GM23338 (cell line): ENCODE results near the gene WBP11. TPM values are rescaled to one million over a fixed set of nuclear protein-coding genes. Genes with fewer than 3 reads are reported as not detected.
A peak's percentile ranks its signal among the peaks of the same experiment; 100 is the strongest.

Experiments used
- ATAC-seq: fragments of 200-7000 bp; cut with Tn5 transposase; 3 replicates; pipeline ENCODE4 v1.9.1; 2020
- DNase-seq: peaks from one replicate; pipeline ENCODE4 v3.0.0-alpha.2; 2015; ENCODE audit warnings: low spot score
- H2AFZ ChIP-seq: fragments of 200-600 bp; sonication (generic); 2 replicates; pipeline ENCODE4 v1.8.0; 2016; ENCODE audit warnings: antibody characterized with exemption, mild to moderate bottlenecking, moderate library complexity
- H3F3A ChIP-seq: fragments of 200-600 bp; sonication (generic); replicated peaks from 2 replicates; pipeline ENCODE4 v1.8.0; 2017; ENCODE audit warnings: antibody characterized with exemption, mixed run types, low read depth
- H3K27ac ChIP-seq: fragments of 200-600 bp; sonication (generic); 2 replicates; pipeline ENCODE4 v1.6.1; 2016; ENCODE audit warnings: low read depth
- H3K27me3 ChIP-seq: fragments of 200-600 bp; sonication (generic); 2 replicates; pipeline ENCODE4 v1.8.0; 2016; ENCODE audit warnings: mild to moderate bottlenecking, mixed run types, moderate library complexity; ENCODE audit not compliant: insufficient read depth
- H3K36me3 ChIP-seq: fragments of 200-600 bp; sonication (generic); 2 replicates; pipeline ENCODE4 v1.8.0; 2016; ENCODE audit warnings: mild to moderate bottlenecking; ENCODE audit not compliant: insufficient read depth
- H3K4me1 ChIP-seq: fragments of 200-600 bp; sonication (generic); 2 replicates; pipeline ENCODE4 v1.8.0; 2016; ENCODE audit warnings: mild to moderate bottlenecking, moderate library complexity; ENCODE audit not compliant: insufficient read depth
- H3K4me2 ChIP-seq: fragments of 200-600 bp; sonication (generic); 2 replicates; pipeline ENCODE4 v1.7.1; 2017; ENCODE audit warnings: mixed run types
- H3K4me3 ChIP-seq: fragments of 200-600 bp; sonication (generic); 2 replicates; pipeline ENCODE4 v1.6.1; 2016; ENCODE audit warnings: mixed run types
- H3K79me2 ChIP-seq: fragments of 200-600 bp; sonication (generic); replicated peaks from 2 replicates; pipeline ENCODE4 v1.8.0; 2017; ENCODE audit warnings: mild to moderate bottlenecking; ENCODE audit not compliant: insufficient read depth
- H3K9me2 ChIP-seq: fragments of 200-600 bp; sonication (generic); 2 replicates; pipeline ENCODE4 v1.8.0; 2017; ENCODE audit not compliant: insufficient read depth
- H4K20me1 ChIP-seq: fragments of 200-600 bp; sonication (generic); replicated peaks from 2 replicates; pipeline ENCODE4 v1.8.0; 2017; ENCODE audit warnings: mild to moderate bottlenecking; ENCODE audit not compliant: insufficient read depth
- H3K27ac Mint-ChIP-seq: 2 replicates; pipeline ENCODE4 v1.8.0; 2020; ENCODE audit warnings: inconsistent platforms, mild to moderate bottlenecking, moderate library complexity, mixed read lengths
- H3K27me3 Mint-ChIP-seq: 3 replicates; pipeline ENCODE4 v1.8.0; 2022; ENCODE audit warnings: low read depth, mild to moderate bottlenecking, moderate library complexity, mixed read lengths, inconsistent platforms; ENCODE audit not compliant: insufficient read depth, poor library complexity
- H3K36me3 Mint-ChIP-seq: 3 replicates; pipeline ENCODE4 v1.8.0; 2021; ENCODE audit warnings: low read depth, mild to moderate bottlenecking, inconsistent platforms, moderate library complexity, mixed read lengths
- H3K4me1 Mint-ChIP-seq: 3 replicates; pipeline ENCODE4 v1.8.0; 2020; ENCODE audit warnings: mild to moderate bottlenecking, inconsistent platforms, mixed read lengths
- H3K4me3 Mint-ChIP-seq: 3 replicates; pipeline ENCODE4 v1.8.0; 2021; ENCODE audit warnings: moderate library complexity, mild to moderate bottlenecking, inconsistent platforms, mixed read lengths
- H3K9me3 Mint-ChIP-seq: 3 replicates; pipeline ENCODE4 v1.8.0; 2020; ENCODE audit warnings: moderate library complexity, mild to moderate bottlenecking, inconsistent platforms, mixed read lengths
- CREB1 ChIP-seq: fragments of 250-450 bp; sonication (Bioruptor Pico); IDR thresholded peaks from 2 replicates; pipeline ENCODE4 v1.5.0; 2020; ENCODE audit warnings: low read depth, mild to moderate bottlenecking, moderate library complexity
- EZH2phosphoT487 ChIP-seq: fragments of 200-600 bp; sonication (generic); IDR thresholded peaks from one replicate; pipeline ENCODE4 v1.8.1; 2018; ENCODE audit warnings: antibody characterized with exemption; ENCODE audit not compliant: unreplicated experiment
- JUNB ChIP-seq: IDR thresholded peaks from one replicate; pipeline ENCODE4 v1.6.1; 2016; ENCODE audit warnings: antibody characterized with exemption; ENCODE audit not compliant: unreplicated experiment
- NANOG ChIP-seq: IDR thresholded peaks from 2 replicates; pipeline ENCODE4 v1.6.1; 2016; ENCODE audit warnings: antibody characterized with exemption, borderline replicate concordance
- STAT1 ChIP-seq: IDR thresholded peaks from one replicate; pipeline ENCODE4 v1.6.1; 2016; ENCODE audit warnings: antibody characterized with exemption; ENCODE audit not compliant: unreplicated experiment
- ZNF331 ChIP-seq: fragments of 250-450 bp; sonication (Bioruptor Pico); IDR thresholded peaks from 2 replicates; pipeline ENCODE4 v1.5.0; 2020; ENCODE audit warnings: low read depth, mild to moderate bottlenecking, moderate library complexity
- polyA plus RNA-seq: library from polyadenylated mRNA; unstranded; fragments of >200 nt; fragmentation: Nextera tagmentation; extraction: Ambion mirVana; gene quantifications from 2 replicates; pipeline ENCODE4 v1.2.1, GENCODE V29; 2016
- total RNA-seq: library from RNA; depleted of rRNA; stranded (reverse); fragments of >200 nt; shearing (Covaris generic); gene quantifications from 2 replicates; pipeline ENCODE4 v1.2.3, GENCODE V29; 2014
- TF ChIP-seq, protein P1 (sequence below), 2 experiments: fragments of 200-600 bp in 1 of 2; sonication (generic) in 1 of 2; conservative IDR thresholded peaks; 2 replicates each; pipeline versions ENCODE4 v1.5.1 to v1.6.1; 2016 to 2017; ENCODE audit warnings: antibody characterized with exemption in 2 of 2, low read depth in 2 of 2, mild to moderate bottlenecking in 2 of 2, moderate library complexity in 1 of 2
- TF ChIP-seq, protein P2 (sequence below): IDR thresholded peaks from 2 replicates; pipeline ENCODE4 v1.6.1; 2016; ENCODE audit warnings: antibody characterized with exemption

WBP11 gene
- total and polyA plus RNA-seq, 2 experiments from 2014 or later, result 57.1 to 148 TPM

DNA sequence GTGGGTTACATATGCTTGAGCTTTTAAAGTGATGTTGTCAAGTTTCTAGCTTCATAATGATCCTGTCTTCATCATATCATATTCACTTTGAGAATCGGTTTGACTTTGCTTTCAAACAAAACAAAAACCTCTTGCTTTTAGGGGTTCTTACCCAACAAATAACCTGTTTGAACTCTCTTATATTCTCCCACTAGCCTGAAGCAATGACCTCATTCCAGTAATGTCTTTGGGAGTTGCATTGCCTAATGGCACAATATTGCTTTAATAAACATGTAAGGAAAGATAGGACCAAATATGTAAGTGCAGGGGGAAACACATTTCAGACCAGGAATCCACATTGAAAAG lies 27.7 kb downstream of the WBP11 start (continued):
- TF ChIP-seq, protein P1, sequence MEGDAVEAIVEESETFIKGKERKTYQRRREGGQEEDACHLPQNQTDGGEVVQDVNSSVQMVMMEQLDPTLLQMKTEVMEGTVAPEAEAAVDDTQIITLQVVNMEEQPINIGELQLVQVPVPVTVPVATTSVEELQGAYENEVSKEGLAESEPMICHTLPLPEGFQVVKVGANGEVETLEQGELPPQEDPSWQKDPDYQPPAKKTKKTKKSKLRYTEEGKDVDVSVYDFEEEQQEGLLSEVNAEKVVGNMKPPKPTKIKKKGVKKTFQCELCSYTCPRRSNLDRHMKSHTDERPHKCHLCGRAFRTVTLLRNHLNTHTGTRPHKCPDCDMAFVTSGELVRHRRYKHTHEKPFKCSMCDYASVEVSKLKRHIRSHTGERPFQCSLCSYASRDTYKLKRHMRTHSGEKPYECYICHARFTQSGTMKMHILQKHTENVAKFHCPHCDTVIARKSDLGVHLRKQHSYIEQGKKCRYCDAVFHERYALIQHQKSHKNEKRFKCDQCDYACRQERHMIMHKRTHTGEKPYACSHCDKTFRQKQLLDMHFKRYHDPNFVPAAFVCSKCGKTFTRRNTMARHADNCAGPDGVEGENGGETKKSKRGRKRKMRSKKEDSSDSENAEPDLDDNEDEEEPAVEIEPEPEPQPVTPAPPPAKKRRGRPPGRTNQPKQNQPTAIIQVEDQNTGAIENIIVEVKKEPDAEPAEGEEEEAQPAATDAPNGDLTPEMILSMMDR (conservative IDR thresholded peaks at IDR 0.05; ENCODE audit: low read depth in 2 of 2), result no peak
- TF ChIP-seq EZH2phosphoT487 (no peak), CREB1 (CRISPR knock-in tag) (no peak), NANOG (no peak), ZNF331 (CRISPR knock-in tag) (no peak), JUNB (no peak), STAT1 (no peak)
- TF ChIP-seq, protein P2, sequence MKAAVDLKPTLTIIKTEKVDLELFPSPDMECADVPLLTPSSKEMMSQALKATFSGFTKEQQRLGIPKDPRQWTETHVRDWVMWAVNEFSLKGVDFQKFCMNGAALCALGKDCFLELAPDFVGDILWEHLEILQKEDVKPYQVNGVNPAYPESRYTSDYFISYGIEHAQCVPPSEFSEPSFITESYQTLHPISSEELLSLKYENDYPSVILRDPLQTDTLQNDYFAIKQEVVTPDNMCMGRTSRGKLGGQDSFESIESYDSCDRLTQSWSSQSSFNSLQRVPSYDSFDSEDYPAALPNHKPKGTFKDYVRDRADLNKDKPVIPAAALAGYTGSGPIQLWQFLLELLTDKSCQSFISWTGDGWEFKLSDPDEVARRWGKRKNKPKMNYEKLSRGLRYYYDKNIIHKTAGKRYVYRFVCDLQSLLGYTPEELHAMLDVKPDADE, result no peak

- Mint-ChIP-seq H3K4me3 (peak overlapping the region; percentile 98), H3K36me3 (peaks cover 9% of the 10 kb centered on the region), H3K4me1 (peaks cover 37% of the 10 kb centered on the region), H3K27ac (peak overlapping the region; percentile 96; the same call in 1 of the 2 replicates), H3K27me3 (peaks cover 29% of the 10 kb centered on the region), H3K9me3 (peaks cover 9% of the 10 kb centered on the region; the same call in 2 of the 3 replicates)
- H4K20me1 ChIP-seq, result peaks cover 5% of the 10 kb centered on the region; the same call in 1 of the 2 replicates
- H3K79me2 ChIP-seq, result peaks cover 16% of the 10 kb centered on the region
- 0 out of 2 replicates have a peak, but pooled peaks cover 4% of the 10 kb centered on the region for H3F3A ChIP-seq
- no peak overlapping the region for H2AFZ ChIP-seq
- TF ChIP-seq, protein P2, result no peak
- TF ChIP-seq, protein P1 (conservative IDR thresholded peaks at IDR 0.05; ENCODE audit: low read depth in 2 of 2), result peak in 1 of 2 experiments; percentile 40; a peak in 2 of 4 replicates
- H3K36me3 ChIP-seq, result no peaks in the 10 kb centered on the region
- H3K4me1 ChIP-seq, result peaks cover 28% of the 10 kb centered on the region
- DNase-seq (peak; percentile 40), ATAC-seq (peak; percentile 2)
- H3K27me3 ChIP-seq, result no peaks in the 10 kb centered on the region
- H3K9me2 ChIP-seq, result no peaks in the 10 kb centered on the region
- no peak overlapping the region for H3K27ac ChIP-seq
- H3K4me2 ChIP-seq, result peak overlapping the region; percentile 77
- peak overlapping the region; percentile 73 for H3K4me3 ChIP-seq
These were observed 28.2 kb downstream of the WBP11 start for GRCh38 chr12:14774906-14775635.
